ENCODE measurements around the gene PRR19. TPM values are rescaled to one million over a fixed set of nuclear protein-coding genes. Genes with fewer than 3 reads are reported as not detected.
"Not testable (repeated sequence)": the region's sequence is repeated elsewhere in the genome, so short reads cannot be mapped to it uniquely, and the experiment has no call there.

PRR19 gene
- total RNA-seq, 2 experiments from 2014 or later = 0.40 to 1.4 TPM

DNA sequence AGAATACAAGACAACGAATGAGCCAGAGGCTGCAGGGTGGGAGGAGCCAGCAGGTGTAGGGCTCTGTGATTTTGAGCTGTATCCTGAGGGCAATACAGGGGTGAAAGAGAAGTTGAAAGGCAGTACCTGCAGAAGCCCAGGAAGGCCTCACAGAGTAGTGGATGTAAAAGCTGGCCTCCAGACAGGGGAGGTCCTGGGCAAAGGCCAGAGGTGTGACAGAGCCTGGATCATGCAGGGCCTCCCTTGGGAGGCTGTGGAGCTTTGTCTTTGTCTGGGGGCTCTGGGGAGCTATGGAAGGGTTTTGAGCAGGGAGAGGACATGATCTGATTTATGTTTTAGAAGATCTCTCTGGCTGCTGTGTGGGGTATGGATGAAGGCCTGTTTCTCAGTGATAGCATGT, 26.2 kb downstream of the PRR19 start:
- POLR2A ChIA-PET = no interaction called here

DNA sequence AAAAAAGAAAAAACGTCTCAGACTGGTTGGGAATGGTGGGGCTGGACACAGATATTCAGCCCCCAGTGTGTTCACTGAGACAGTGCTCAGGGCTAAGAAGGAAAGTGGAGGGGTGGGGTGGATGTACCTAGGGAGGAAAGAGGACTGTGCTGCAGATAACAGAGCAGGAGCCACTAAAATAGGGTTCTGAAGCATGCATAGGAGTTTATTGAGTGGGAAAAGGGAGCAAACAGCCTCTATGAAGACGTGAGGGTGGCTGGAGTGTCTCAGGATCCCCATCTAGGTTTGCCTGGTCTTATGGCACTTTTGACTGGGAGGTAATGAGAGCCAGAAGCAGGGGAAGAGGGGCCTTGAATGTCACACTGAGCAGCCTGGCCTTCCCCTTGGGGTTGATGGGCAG, 26.9 kb downstream of the PRR19 start:
- no peaks in the 10 kb centered on the region for H3K9me3 ChIP-seq (ENCODE audit: low read length)
- no peaks in the 10 kb centered on the region for H3K9me2 ChIP-seq (ENCODE audit: insufficient read depth, low read length)
- intact Hi-C loops (cut with micrococcal nuclease; ENCODE audit: unreplicated experiment) = no loop called here
- TF ChIP-seq EZH2phosphoT487 (IDR thresholded peaks at IDR 0.05; ENCODE audit: borderline replicate concordance, low read depth, low read length) = no peak
- TF ChIP-seq, protein P1, sequence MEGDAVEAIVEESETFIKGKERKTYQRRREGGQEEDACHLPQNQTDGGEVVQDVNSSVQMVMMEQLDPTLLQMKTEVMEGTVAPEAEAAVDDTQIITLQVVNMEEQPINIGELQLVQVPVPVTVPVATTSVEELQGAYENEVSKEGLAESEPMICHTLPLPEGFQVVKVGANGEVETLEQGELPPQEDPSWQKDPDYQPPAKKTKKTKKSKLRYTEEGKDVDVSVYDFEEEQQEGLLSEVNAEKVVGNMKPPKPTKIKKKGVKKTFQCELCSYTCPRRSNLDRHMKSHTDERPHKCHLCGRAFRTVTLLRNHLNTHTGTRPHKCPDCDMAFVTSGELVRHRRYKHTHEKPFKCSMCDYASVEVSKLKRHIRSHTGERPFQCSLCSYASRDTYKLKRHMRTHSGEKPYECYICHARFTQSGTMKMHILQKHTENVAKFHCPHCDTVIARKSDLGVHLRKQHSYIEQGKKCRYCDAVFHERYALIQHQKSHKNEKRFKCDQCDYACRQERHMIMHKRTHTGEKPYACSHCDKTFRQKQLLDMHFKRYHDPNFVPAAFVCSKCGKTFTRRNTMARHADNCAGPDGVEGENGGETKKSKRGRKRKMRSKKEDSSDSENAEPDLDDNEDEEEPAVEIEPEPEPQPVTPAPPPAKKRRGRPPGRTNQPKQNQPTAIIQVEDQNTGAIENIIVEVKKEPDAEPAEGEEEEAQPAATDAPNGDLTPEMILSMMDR (conservative IDR thresholded peaks at IDR 0.05; ENCODE audit: low read length) = no peak
- CTCF ChIA-PET (ENCODE audit: unreplicated experiment) = no interaction called here
- no peaks in the 10 kb centered on the region for H3K36me3 ChIP-seq (ENCODE audit: insufficient read depth, low read length)
- no peak overlapping the region for H2AFZ ChIP-seq (ENCODE audit: low read length)
- POLR2A ChIA-PET = no interaction called here
- no peaks in the 10 kb centered on the region for H4K20me1 ChIP-seq (ENCODE audit: insufficient read depth, low read length)
- BruUV-seq (replicated peaks) = no TSS peak
- H3K4me2 ChIP-seq (ENCODE audit: low read length) = no peak overlapping the region
- H3K4me3 ChIP-seq (ENCODE audit: low read depth, low read length, poor library complexity, severe bottlenecking) = no peak overlapping the region
- peaks cover 20% of the 10 kb centered on the region; the same call in 1 of the 2 replicates for H3K79me2 ChIP-seq (ENCODE audit: insufficient read depth, low read depth, low read length)
- H3K27ac ChIP-seq (ENCODE audit: low read depth, low read length, poor library complexity, severe bottlenecking) = no peak overlapping the region
- DNase-seq (ENCODE audit: low spot score) = no peak
- H3K4me1 ChIP-seq (ENCODE audit: insufficient read depth, low read length, poor library complexity, severe bottlenecking) = peaks cover 25% of the 10 kb centered on the region

More for the DNA sequence above, 26.2 kb downstream of the PRR19 start:
- no peak overlapping the region for H2AFZ ChIP-seq (ENCODE audit: low read length)
- no peak for TF ChIP-seq EZH2phosphoT487 (IDR thresholded peaks at IDR 0.05; ENCODE audit: borderline replicate concordance, low read depth, low read length)
- TF ChIP-seq, protein P1 (conservative IDR thresholded peaks at IDR 0.05; ENCODE audit: low read length) = no peak
- BruUV-seq (replicated peaks) = no TSS peak
- peaks cover 25% of the 10 kb centered on the region for H3K4me1 ChIP-seq (ENCODE audit: insufficient read depth, low read length, poor library complexity, severe bottlenecking)
- peaks cover 20% of the 10 kb centered on the region; the same call in 1 of the 2 replicates for H3K79me2 ChIP-seq (ENCODE audit: insufficient read depth, low read depth, low read length)
- intact Hi-C loops (cut with micrococcal nuclease; ENCODE audit: unreplicated experiment) = no loop called here
- H3K9me2 ChIP-seq (ENCODE audit: insufficient read depth, low read length) = no peaks in the 10 kb centered on the region
- peak overlapping the region; percentile 15; the same call in 1 of the 2 replicates for H3K4me2 ChIP-seq (ENCODE audit: low read length)
- DNase-seq (ENCODE audit: low spot score) = no peak
- no peaks in the 10 kb centered on the region for H3K36me3 ChIP-seq (ENCODE audit: insufficient read depth, low read length)
- no peak overlapping the region for H3K27ac ChIP-seq (ENCODE audit: low read depth, low read length, poor library complexity, severe bottlenecking)
- no peaks in the 10 kb centered on the region for H3K9me3 ChIP-seq (ENCODE audit: low read length)
- CTCF ChIA-PET (ENCODE audit: unreplicated experiment) = no interaction called here
- no peak overlapping the region for H3K4me3 ChIP-seq (ENCODE audit: low read depth, low read length, poor library complexity, severe bottlenecking)
- no peaks in the 10 kb centered on the region for H4K20me1 ChIP-seq (ENCODE audit: insufficient read depth, low read length)

DNA sequence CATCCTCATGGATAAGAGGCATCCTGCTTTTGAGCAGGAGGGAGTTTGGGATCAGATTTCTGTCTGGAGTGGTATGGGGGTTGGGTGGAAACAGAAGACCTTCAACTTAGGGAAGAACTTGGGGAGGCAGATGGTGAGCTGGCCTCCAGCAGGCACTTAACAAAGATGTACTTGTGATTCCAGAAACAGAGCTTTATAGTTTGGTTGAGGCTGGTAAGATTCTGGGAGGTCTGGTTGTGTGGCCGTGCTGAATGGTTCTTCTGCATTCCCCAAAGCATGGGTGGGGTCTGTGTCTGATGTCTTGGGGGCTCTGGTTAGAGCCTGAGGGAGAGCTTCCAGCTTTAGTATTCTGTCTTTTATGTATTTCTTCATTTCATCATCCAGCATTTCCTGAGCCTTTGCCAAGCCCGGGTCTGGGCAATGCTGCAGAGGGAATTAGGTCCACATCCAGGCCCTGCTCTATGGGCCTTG, 28.3 kb downstream of the PRR19 start:
- Histone ChIP-seq H3K4me1 (ENCODE audit: insufficient read depth, low read length, poor library complexity, severe bottlenecking) (peaks cover 16% of the 10 kb centered on the region), H4K20me1 (ENCODE audit: insufficient read depth, low read length) (no peaks in the 10 kb centered on the region), H3K36me3 (ENCODE audit: insufficient read depth, low read length) (no peaks in the 10 kb centered on the region), H3K27ac (ENCODE audit: low read depth, low read length, poor library complexity, severe bottlenecking) (no peak overlapping the region), H2AFZ (ENCODE audit: low read length) (no peak overlapping the region), H3K79me2 (ENCODE audit: insufficient read depth, low read depth, low read length) (peaks cover 20% of the 10 kb centered on the region; the same call in 1 of the 2 replicates), H3K4me3 (ENCODE audit: low read depth, low read length, poor library complexity, severe bottlenecking) (no peak overlapping the region), H3K4me2 (ENCODE audit: low read length) (no peak overlapping the region), H3K9me2 (ENCODE audit: insufficient read depth, low read length) (no peaks in the 10 kb centered on the region), H3K9me3 (ENCODE audit: low read length) (no peaks in the 10 kb centered on the region)
- no TSS peak for BruUV-seq (replicated peaks)
- CTCF ChIA-PET (ENCODE audit: unreplicated experiment) = no interaction called here
- DNase-seq (ENCODE audit: low spot score) = no peak
- intact Hi-C loops (cut with micrococcal nuclease; ENCODE audit: unreplicated experiment) = no loop called here
- POLR2A ChIA-PET = no interaction called here
- TF ChIP-seq, protein P1 (conservative IDR thresholded peaks at IDR 0.05; ENCODE audit: low read length) = no peak
- no peak for TF ChIP-seq EZH2phosphoT487 (IDR thresholded peaks at IDR 0.05; ENCODE audit: borderline replicate concordance, low read depth, low read length)

DNA sequence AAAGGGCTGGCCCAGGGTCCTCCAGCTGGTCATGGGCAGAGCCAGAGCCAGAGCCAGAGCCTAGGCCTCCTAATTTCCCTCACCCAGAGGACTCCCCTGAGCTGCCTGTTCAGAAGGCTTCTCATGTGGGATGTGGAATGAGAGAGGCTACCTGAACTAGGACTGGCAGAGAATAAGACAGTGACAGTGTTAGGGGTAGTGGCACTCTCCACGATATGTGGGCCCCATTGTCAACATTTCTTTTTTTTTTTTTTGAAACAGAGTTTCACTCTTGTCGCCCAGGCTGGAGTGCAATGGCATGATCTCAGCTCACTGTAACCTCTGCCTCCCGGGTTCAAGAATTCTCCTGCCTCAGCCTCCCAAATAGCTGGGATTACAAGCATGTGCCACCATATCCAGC, 29.4 kb downstream of the PRR19 start:
- Histone ChIP-seq H3K79me2 (ENCODE audit: insufficient read depth, low read depth, low read length) (peaks cover 12% of the 10 kb centered on the region; the same call in 1 of the 2 replicates), H3K4me1 (ENCODE audit: insufficient read depth, low read length, poor library complexity, severe bottlenecking) (peaks cover 13% of the 10 kb centered on the region)
- H3K4me2 ChIP-seq (ENCODE audit: low read length); H3K9me3 ChIP-seq (ENCODE audit: low read length); CTCF ChIA-PET (ENCODE audit: unreplicated experiment); H3K36me3 ChIP-seq (ENCODE audit: insufficient read depth, low read length); H2AFZ ChIP-seq (ENCODE audit: low read length); POLR2A ChIA-PET; H4K20me1 ChIP-seq (ENCODE audit: insufficient read depth, low read length); H3K27ac ChIP-seq (ENCODE audit: low read depth, low read length, poor library complexity, severe bottlenecking); H3K4me3 ChIP-seq (ENCODE audit: low read depth, low read length, poor library complexity, severe bottlenecking); BruUV-seq (replicated peaks); DNase-seq (ENCODE audit: low spot score); H3K9me2 ChIP-seq (ENCODE audit: insufficient read depth, low read length); intact Hi-C loops (cut with micrococcal nuclease; ENCODE audit: unreplicated experiment): not testable (repeated sequence)
